GM10266 (cell line): Measurements from ENCODE around the gene C19orf47.

Source experiments
- DNase-seq: peaks from one replicate; pipeline ENCODE4 v3.0.0; 2012; ENCODE audit errors: extremely low spot score
- CTCF ChIP-seq: IDR thresholded peaks from 2 replicates; pipeline ENCODE4 v1.5.1; 2012; ENCODE audit warnings: mild to moderate bottlenecking, low read depth; ENCODE audit not compliant: control insufficient read depth, insufficient read depth; ENCODE audit errors: missing control alignments

The C19orf47 gene

GRCh38 chr19:40392894-40393517, 44.8 kb upstream of the C19orf47 start:
- TF ChIP-seq CTCF, result peak; percentile 51
- no peak for DNase-seq

- no peak for TF ChIP-seq CTCF
- no peak for DNase-seq
Measured at GRCh38 chr19:40392123-40392522, 43.9 kb upstream of the C19orf47 start.

GRCh38 chr19:40390084-40390742, 42.0 kb upstream of the C19orf47 start, which contains the start of gene HIPK4:
HIPK4 (minus strand) TSS chr19:40390181; CDS start chr19:40389902, 279 bp downstream.
- TF ChIP-seq CTCF, result no peak
- DNase-seq, result no peak

GRCh38 chr19:40389404-40390083, 41.3 kb upstream of the C19orf47 start:
- no peak for TF ChIP-seq CTCF
- no peak for DNase-seq

GRCh38 chr19:40388481-40388880, 40.3 kb upstream of the C19orf47 start:
- TF ChIP-seq CTCF, result no peak
- DNase-seq, result no peak

- no peak for DNase-seq
- TF ChIP-seq CTCF, result no peak
Measured at GRCh38 chr19:40387155-40387554, 39.0 kb upstream of the C19orf47 start.
